Choroid plexus epithelial cell (primary cell): ENCODE measurements around the gene C1orf21.

Experiments used
- DNase-seq: peaks from one replicate; pipeline ENCODE4 v3.0.0-alpha.2; 2010; ENCODE audit warnings: low read depth
- H3K4me3 ChIP-seq: 2 replicates; pipeline ENCODE4 v1.5.1; 2011; ENCODE audit warnings: low read depth, mild to moderate bottlenecking, control low read depth, low read length, moderate library complexity
- TF ChIP-seq, protein P1 (sequence below): conservative IDR thresholded peaks from 2 replicates; pipeline ENCODE4 v1.5.1; 2011; ENCODE audit warnings: low read depth, mild to moderate bottlenecking, control low read depth, inconsistent platforms, low read length, moderate library complexity

The C1orf21 gene

GRCh38 chr1:184385865-184386311, 941 bp upstream of the C1orf21 start:
- H3K4me3 ChIP-seq = peak overlapping the region; percentile 67
- TF ChIP-seq, protein P1, sequence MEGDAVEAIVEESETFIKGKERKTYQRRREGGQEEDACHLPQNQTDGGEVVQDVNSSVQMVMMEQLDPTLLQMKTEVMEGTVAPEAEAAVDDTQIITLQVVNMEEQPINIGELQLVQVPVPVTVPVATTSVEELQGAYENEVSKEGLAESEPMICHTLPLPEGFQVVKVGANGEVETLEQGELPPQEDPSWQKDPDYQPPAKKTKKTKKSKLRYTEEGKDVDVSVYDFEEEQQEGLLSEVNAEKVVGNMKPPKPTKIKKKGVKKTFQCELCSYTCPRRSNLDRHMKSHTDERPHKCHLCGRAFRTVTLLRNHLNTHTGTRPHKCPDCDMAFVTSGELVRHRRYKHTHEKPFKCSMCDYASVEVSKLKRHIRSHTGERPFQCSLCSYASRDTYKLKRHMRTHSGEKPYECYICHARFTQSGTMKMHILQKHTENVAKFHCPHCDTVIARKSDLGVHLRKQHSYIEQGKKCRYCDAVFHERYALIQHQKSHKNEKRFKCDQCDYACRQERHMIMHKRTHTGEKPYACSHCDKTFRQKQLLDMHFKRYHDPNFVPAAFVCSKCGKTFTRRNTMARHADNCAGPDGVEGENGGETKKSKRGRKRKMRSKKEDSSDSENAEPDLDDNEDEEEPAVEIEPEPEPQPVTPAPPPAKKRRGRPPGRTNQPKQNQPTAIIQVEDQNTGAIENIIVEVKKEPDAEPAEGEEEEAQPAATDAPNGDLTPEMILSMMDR = no peak
- no peak for DNase-seq

GRCh38 chr1:184387069-184387475, 243 bp downstream of the C1orf21 start:
- no peak for DNase-seq
- TF ChIP-seq, protein P1 = no peak
- H3K4me3 ChIP-seq = peak overlapping the region; percentile 67

DNA sequence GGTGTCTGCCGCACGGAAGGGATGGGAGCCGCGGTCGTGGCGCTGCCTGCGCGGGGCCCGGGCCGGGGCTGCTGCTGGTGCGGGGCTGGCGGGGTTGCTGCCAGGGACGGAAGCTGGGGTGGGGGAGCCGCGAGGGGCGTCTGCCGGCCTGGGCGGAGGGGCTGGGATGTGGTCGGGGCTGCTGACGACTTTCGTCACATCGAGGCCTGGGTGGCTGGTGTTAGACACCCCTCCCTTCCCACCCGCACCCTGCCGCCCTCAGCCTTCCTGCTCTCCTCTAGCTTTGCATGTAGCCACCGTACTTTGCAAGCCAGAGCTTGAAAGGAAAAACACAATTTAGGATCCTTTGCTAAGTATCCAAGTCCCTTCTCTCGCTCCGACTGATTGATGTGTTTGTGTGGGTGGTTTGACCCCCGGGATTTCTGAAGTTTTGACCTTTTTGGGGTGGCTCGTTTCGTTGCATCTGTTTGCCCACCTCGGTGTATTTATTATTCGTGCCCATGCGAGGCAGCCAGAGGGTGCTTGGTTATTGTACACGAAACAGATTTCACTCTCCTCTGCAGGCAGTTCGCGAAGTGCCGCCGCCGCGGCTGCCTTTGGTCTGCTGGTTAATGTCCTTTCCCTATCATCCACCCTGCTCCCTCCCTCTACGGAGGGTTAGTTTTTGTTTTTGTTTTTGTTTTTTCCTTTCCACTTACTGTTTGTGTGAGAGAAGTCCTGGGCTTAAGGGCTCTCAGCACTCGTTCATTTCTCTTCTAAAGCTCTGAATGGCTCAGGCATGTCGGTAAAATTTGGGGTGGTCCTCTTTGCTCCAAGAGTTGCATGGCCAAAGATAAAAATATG, 868 bp downstream of the C1orf21 start:
- peak; percentile 39 for DNase-seq
- TF ChIP-seq, protein P1 = peak; percentile 14
- peak overlapping the region; percentile 67 for H3K4me3 ChIP-seq

DNA sequence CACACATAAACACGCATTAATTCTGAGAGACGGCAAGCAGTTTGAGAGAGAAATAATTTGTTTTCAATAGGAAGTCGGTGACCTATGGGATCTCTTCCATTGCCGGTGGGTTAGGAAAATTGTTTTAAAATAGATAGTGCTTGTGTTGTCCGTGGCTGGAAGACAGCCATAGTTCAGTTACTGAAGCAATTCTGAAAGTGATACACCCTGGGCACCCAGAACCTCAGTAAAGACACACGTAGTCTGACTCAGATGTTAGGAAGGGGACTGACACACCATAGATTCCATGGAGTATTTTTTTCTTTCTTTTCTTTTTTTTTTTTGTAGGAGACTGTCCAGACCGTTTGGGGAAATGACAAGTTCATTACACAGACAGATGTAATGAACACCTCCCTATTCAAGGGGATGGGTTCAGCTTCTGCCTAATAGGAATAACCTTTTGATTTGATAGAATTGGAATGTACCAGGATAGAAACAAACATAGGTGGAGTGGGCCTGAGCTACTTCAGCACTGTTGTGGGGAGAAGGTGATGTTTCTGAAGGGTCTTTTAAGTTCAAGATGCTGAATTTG, 1.6 kb downstream of the C1orf21 start:
- peak overlapping the region; percentile 67 for H3K4me3 ChIP-seq
- peak; percentile 58 for DNase-seq
- TF ChIP-seq, protein P1 = no peak

- TF ChIP-seq, protein P1 = no peak
- H3K4me3 ChIP-seq = no peak overlapping the region
- no peak for DNase-seq
Observed at GRCh38 chr1:184388971-184389370, 2.1 kb downstream of the C1orf21 start.

DNA sequence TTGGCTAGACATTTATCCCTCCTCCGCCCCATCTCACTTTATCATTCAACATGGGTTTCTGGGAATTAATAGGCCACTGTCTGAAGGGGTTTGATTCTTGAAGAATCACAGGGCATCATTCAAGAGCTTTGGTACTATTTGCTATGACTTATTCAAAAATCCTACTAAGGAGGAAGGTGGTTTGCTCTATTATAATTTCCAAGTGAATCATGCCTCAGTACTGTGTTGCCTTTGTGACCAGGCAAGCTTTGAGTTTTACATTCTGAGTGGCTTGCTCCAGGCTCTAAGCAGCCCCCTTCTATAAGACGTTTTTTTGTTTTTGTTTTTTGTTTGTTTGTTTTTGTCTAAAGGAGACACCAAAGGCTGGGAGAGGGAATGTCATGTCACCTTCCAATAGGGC, 2.6 kb downstream of the C1orf21 start:
- no peak for DNase-seq
- no peak overlapping the region for H3K4me3 ChIP-seq
- TF ChIP-seq, protein P1 = no peak
